Measurements from ENCODE around the gene PARVA. TPM values are rescaled to one million over a fixed set of nuclear protein-coding genes. Genes with fewer than 3 reads are reported as not detected.

The PARVA gene
- total RNA-seq, 4 donors from 2014 or later, result 28.5 to 37.4 (median 32.2) TPM

GRCh38 chr11:12506404-12506921 is 129.1 kb downstream of the PARVA start:
- H3K27me3 ChIP-seq, result no peaks in the 10 kb centered on the region
- TF ChIP-seq POLR2A (IDR thresholded peaks at IDR 0.05) (no peak), CTCF (IDR thresholded peaks at IDR 0.05) (no peak)
- no peak for DNase-seq
- peaks cover 0 to 15% of the 10 kb centered on the region in 2 donors for H3K4me1 ChIP-seq
- intact Hi-C loops (cut with DNase I), result no loop called here
- H3K27ac ChIP-seq, result no peak overlapping the region
- no peak overlapping the region for H3K4me3 ChIP-seq (replicated peaks in 1 of 3)
- peaks cover 0 to 4% of the 10 kb centered on the region in 2 donors for H3K36me3 ChIP-seq
- H3K9me3 ChIP-seq, result no peaks in the 10 kb centered on the region

DNA sequence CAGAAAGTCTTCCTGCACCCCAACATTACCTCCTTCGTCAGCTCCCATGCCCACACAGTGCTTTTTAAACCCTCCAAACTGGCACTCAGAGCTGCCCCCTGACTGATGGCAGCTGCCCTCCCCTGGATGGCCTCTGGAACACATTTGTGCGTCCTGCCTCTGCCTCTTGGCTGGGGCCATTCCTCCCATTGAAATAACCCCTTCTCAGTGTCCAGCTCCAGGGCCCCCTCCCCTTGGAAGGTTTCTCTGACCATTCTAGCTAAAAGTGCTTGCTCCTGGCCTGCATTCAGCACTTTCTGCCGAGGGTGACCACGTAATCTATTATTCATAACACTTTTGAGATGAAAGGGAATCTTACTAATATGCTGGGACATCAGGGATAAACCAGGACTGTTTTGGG is 130.0 kb downstream of the PARVA start:
- no peak for DNase-seq
- intact Hi-C loops (cut with DNase I), result no loop called here
- Histone ChIP-seq H3K4me3 (replicated peaks in 1 of 3) (no peak overlapping the region), H3K36me3 (peaks cover 0 to 4% of the 10 kb centered on the region in 2 donors), H3K27me3 (no peaks in the 10 kb centered on the region), H3K4me1 (peaks cover 0 to 15% of the 10 kb centered on the region in 2 donors), H3K27ac (no peak overlapping the region), H3K9me3 (no peaks in the 10 kb centered on the region)
- TF ChIP-seq POLR2A (IDR thresholded peaks at IDR 0.05) (no peak), CTCF (IDR thresholded peaks at IDR 0.05) (no peak)
- whole genome bisulfite sequencing, 2 donors, result 82 to 91% methylated on average over 4 of the region's 4 CpGs

- H3K27ac ChIP-seq, result peak overlapping the region in 1 of 3 donors; percentile 5
- H3K9me3 ChIP-seq, result no peaks in the 10 kb centered on the region
- DNase-seq, result no peak
- peaks cover 0 to 11% of the 10 kb centered on the region in 2 donors for H3K4me1 ChIP-seq
- no peak overlapping the region for H3K4me3 ChIP-seq (replicated peaks in 1 of 3)
- no peaks in the 10 kb centered on the region for H3K27me3 ChIP-seq
- 59 to 70% methylated on average over 4 of the region's 4 CpGs for WGBS, 2 donors
- intact Hi-C loops (cut with DNase I), result no loop called here
- peaks cover 0 to 4% of the 10 kb centered on the region in 2 donors for H3K36me3 ChIP-seq
- no peak for TF ChIP-seq POLR2A (IDR thresholded peaks at IDR 0.05)
- TF ChIP-seq CTCF (IDR thresholded peaks at IDR 0.05), result no peak
Measured at GRCh38 chr11:12508151-12508751, 130.9 kb downstream of the PARVA start.

- H3K27me3 ChIP-seq, result no peaks in the 10 kb centered on the region
- 92 to 97% methylated on average over 5 of the region's 5 CpGs for WGBS, 2 donors
- intact Hi-C loops (cut with DNase I), result no loop called here
- no peak overlapping the region for H3K4me3 ChIP-seq (replicated peaks in 1 of 3)
- H3K9me3 ChIP-seq, result no peaks in the 10 kb centered on the region
- no peak overlapping the region for H3K27ac ChIP-seq
- peaks cover 0 to 8% of the 10 kb centered on the region in 2 donors for H3K4me1 ChIP-seq
- no peak for DNase-seq
- no peak for TF ChIP-seq CTCF (IDR thresholded peaks at IDR 0.05)
- TF ChIP-seq POLR2A (IDR thresholded peaks at IDR 0.05), result no peak
- peaks cover 0 to 2% of the 10 kb centered on the region in 2 donors for H3K36me3 ChIP-seq
Measured at GRCh38 chr11:12509371-12509770, 132.0 kb downstream of the PARVA start.

GRCh38 chr11:12512132-12512531 is 134.8 kb downstream of the PARVA start:
- H3K4me3 ChIP-seq (replicated peaks in 1 of 3), result no peak overlapping the region
- no peaks in the 10 kb centered on the region for H3K4me1 ChIP-seq
- no peak for DNase-seq
- no peaks in the 10 kb centered on the region for H3K36me3 ChIP-seq
- TF ChIP-seq POLR2A (IDR thresholded peaks at IDR 0.05) (no peak), CTCF (IDR thresholded peaks at IDR 0.05) (no peak)
- intact Hi-C loops (cut with DNase I), result no loop called here
- H3K27me3 ChIP-seq, result no peaks in the 10 kb centered on the region
- 86 to 91% methylated on average over 4 of the region's 4 CpGs for WGBS, 2 donors
- H3K9me3 ChIP-seq, result no peaks in the 10 kb centered on the region
- H3K27ac ChIP-seq, result no peak overlapping the region

All from thyroid gland (tissue), 4 donors.